ENCODE data around the gene NCF2. TPM values are rescaled to one million over a fixed set of nuclear protein-coding genes. Genes with fewer than 3 reads are reported as not detected.

NCF2 gene
- total RNA-seq, 1 experiment from 2014 or later: 31.3 TPM

- no peaks in the 10 kb centered on the region for H3K9me2 ChIP-seq (replicated peaks; ENCODE audit: low read length)
- no peaks in the 10 kb centered on the region for H3F3A ChIP-seq (ENCODE audit: low read length, unreplicated experiment)
- POLR2A ChIA-PET (ENCODE audit: unreplicated experiment): no interaction called here
- H4K20me1 ChIP-seq (ENCODE audit: low read length): no peaks in the 10 kb centered on the region
- no peak overlapping the region for H2AFZ ChIP-seq (ENCODE audit: low read length)
- H3K9ac ChIP-seq (ENCODE audit: low read length): no peak overlapping the region
- no TSS peak for BruUV-seq (replicated peaks)
- CTCF ChIA-PET: no interaction called here
- H3K4me3 ChIP-seq (ENCODE audit: low read length): no peak overlapping the region
- H3K79me2 ChIP-seq (ENCODE audit: low read length): no peaks in the 10 kb centered on the region
- H3K36me3 ChIP-seq (ENCODE audit: low read depth, low read length): no peaks in the 10 kb centered on the region
- H3K4me1 ChIP-seq (ENCODE audit: insufficient read depth, low read length): peaks cover 12% of the 10 kb centered on the region
- no peaks in the 10 kb centered on the region for H3K27me3 ChIP-seq (ENCODE audit: low read length)
- H3K9me3 ChIP-seq (ENCODE audit: low read length): no peaks in the 10 kb centered on the region
- no peak overlapping the region for H3K4me2 ChIP-seq (ENCODE audit: low read length)
- H3K27ac ChIP-seq (ENCODE audit: low read length): no peak overlapping the region
- DNase-seq: no peak
- intact Hi-C loops (cut with micrococcal nuclease): loop anchor here (5.0 kb wide), 1 partner anchor 632 kb away; no protein-coding TSS in a partner anchor
- ATAC-seq: no peak
- no peak for TF ChIP-seq EZH2 (IDR thresholded peaks at IDR 0.05; ENCODE audit: low read length, unreplicated experiment)
- no peak for TF ChIP-seq EZH2phosphoT487 (IDR thresholded peaks at IDR 0.05; ENCODE audit: borderline replicate concordance, low read length)
Observed at GRCh38 chr1:183589384-183589783, 875 bp downstream of the NCF2 start.

GRCh38 chr1:183588827-183589226 lies 1.4 kb downstream of the NCF2 start:
- Histone ChIP-seq H3K36me3 (ENCODE audit: low read depth, low read length) (no peaks in the 10 kb centered on the region), H2AFZ (ENCODE audit: low read length) (peak overlapping the region; percentile 53; the same call in 1 of the 2 replicates), H3K4me3 (ENCODE audit: low read length) (no peak overlapping the region), H3K9me3 (ENCODE audit: low read length) (no peaks in the 10 kb centered on the region), H3K27me3 (ENCODE audit: low read length) (no peaks in the 10 kb centered on the region), H3K4me2 (ENCODE audit: low read length) (peak overlapping the region; percentile 31; the same call in 1 of the 2 replicates), H3K9ac (ENCODE audit: low read length) (no peak overlapping the region), H3K79me2 (ENCODE audit: low read length) (no peaks in the 10 kb centered on the region), H3F3A (ENCODE audit: low read length, unreplicated experiment) (no peaks in the 10 kb centered on the region), H3K9me2 (replicated peaks; ENCODE audit: low read length) (no peaks in the 10 kb centered on the region), H3K4me1 (ENCODE audit: insufficient read depth, low read length) (peaks cover 12% of the 10 kb centered on the region), H3K27ac (ENCODE audit: low read length) (no peak overlapping the region), H4K20me1 (ENCODE audit: low read length) (no peaks in the 10 kb centered on the region)
- no peak for TF ChIP-seq EZH2phosphoT487 (IDR thresholded peaks at IDR 0.05; ENCODE audit: borderline replicate concordance, low read length)
- no peak for TF ChIP-seq EZH2 (IDR thresholded peaks at IDR 0.05; ENCODE audit: low read length, unreplicated experiment)
- no peak for TF ChIP-seq CTCF (conservative IDR thresholded peaks at IDR 0.05; ENCODE audit: low read depth, low read length)
- DNase-seq (peak; percentile 35), ATAC-seq (peak; percentile 76)
- ChIA-PET CTCF (no interaction called here), POLR2A (ENCODE audit: unreplicated experiment) (no interaction called here)
- no TSS peak for BruUV-seq (replicated peaks)
- intact Hi-C loops (cut with micrococcal nuclease): loop anchor here (5.0 kb wide), 1 partner anchor 632 kb away; no protein-coding TSS in a partner anchor

GRCh38 chr1:183586926-183587325 lies 3.3 kb downstream of the NCF2 start:
- DNase-seq (no peak), ATAC-seq (no peak)
- ChIA-PET CTCF (no interaction called here), POLR2A (ENCODE audit: unreplicated experiment) (interaction anchor here (0.6 kb wide), 1 partner anchor 39 kb away, joined by 3 read pairs; no protein-coding TSS in a partner anchor)
- intact Hi-C loops (cut with micrococcal nuclease): loop anchor here (5.0 kb wide), 1 partner anchor 630 kb away; no protein-coding TSS in a partner anchor
- peaks cover 12% of the 10 kb centered on the region for H3K4me1 ChIP-seq (ENCODE audit: insufficient read depth, low read length)
- no peak overlapping the region for H3K27ac ChIP-seq (ENCODE audit: low read length)
- no peaks in the 10 kb centered on the region for H3F3A ChIP-seq (ENCODE audit: low read length, unreplicated experiment)
- H2AFZ ChIP-seq (ENCODE audit: low read length): no peak overlapping the region
- H3K9me3 ChIP-seq (ENCODE audit: low read length): no peaks in the 10 kb centered on the region
- no peaks in the 10 kb centered on the region for H4K20me1 ChIP-seq (ENCODE audit: low read length)
- H3K9me2 ChIP-seq (replicated peaks; ENCODE audit: low read length): no peaks in the 10 kb centered on the region
- TF ChIP-seq EZH2phosphoT487 (IDR thresholded peaks at IDR 0.05; ENCODE audit: borderline replicate concordance, low read length) (no peak), EZH2 (IDR thresholded peaks at IDR 0.05; ENCODE audit: low read length, unreplicated experiment) (no peak), CTCF (conservative IDR thresholded peaks at IDR 0.05; ENCODE audit: low read depth, low read length) (no peak)
- no peaks in the 10 kb centered on the region for H3K36me3 ChIP-seq (ENCODE audit: low read depth, low read length)
- H3K4me3 ChIP-seq (ENCODE audit: low read length): no peak overlapping the region
- no peaks in the 10 kb centered on the region for H3K27me3 ChIP-seq (ENCODE audit: low read length)
- no TSS peak for BruUV-seq (replicated peaks)
- no peaks in the 10 kb centered on the region for H3K79me2 ChIP-seq (ENCODE audit: low read length)
- no peak overlapping the region for H3K4me2 ChIP-seq (ENCODE audit: low read length)
- no peak overlapping the region for H3K9ac ChIP-seq (ENCODE audit: low read length)

All from PC-3 (cell line).